SH-SY5Y (cell line): ENCODE measurements around the gene DYNC2H1.

ENCODE experiments used
- GATA2 ChIP-seq: IDR thresholded peaks from 2 replicates; pipeline ENCODE4 v1.6.1; 2011; ENCODE audit warnings: mild to moderate bottlenecking, low read depth, low read length
- GATA3 ChIP-seq: IDR thresholded peaks from 2 replicates; pipeline ENCODE4 v1.6.1; 2011; ENCODE audit warnings: low read depth, mild to moderate bottlenecking, low read length, moderate library complexity

DYNC2H1 gene

GRCh38 chr11:103281301-103281700 lies 172.1 kb downstream of the DYNC2H1 start:
- TF ChIP-seq GATA2 = no peak
- no peak for TF ChIP-seq GATA3

GRCh38 chr11:103284260-103284659 lies 175.0 kb downstream of the DYNC2H1 start:
- no peak for TF ChIP-seq GATA3
- no peak for TF ChIP-seq GATA2

- TF ChIP-seq GATA2 (no peak), GATA3 (no peak)
Observed at GRCh38 chr11:103294516-103294915, 185.3 kb downstream of the DYNC2H1 start.

- TF ChIP-seq GATA3 = no peak
- TF ChIP-seq GATA2 = no peak
Observed at GRCh38 chr11:103295704-103296103, 186.5 kb downstream of the DYNC2H1 start.

GRCh38 chr11:103297900-103298299 lies 188.7 kb downstream of the DYNC2H1 start:
- TF ChIP-seq GATA2 (no peak), GATA3 (no peak)

- TF ChIP-seq GATA3 = no peak
- TF ChIP-seq GATA2 = no peak
Observed at GRCh38 chr11:103315248-103315647, 206.0 kb downstream of the DYNC2H1 start.

GRCh38 chr11:103317118-103317517 lies 207.9 kb downstream of the DYNC2H1 start:
- TF ChIP-seq GATA2 = no peak
- TF ChIP-seq GATA3 = no peak

GRCh38 chr11:103322821-103323220 lies 213.6 kb downstream of the DYNC2H1 start:
- TF ChIP-seq GATA3 (no peak), GATA2 (no peak)

GRCh38 chr11:103325686-103326069 lies 216.5 kb downstream of the DYNC2H1 start:
- TF ChIP-seq GATA3 (no peak), GATA2 (no peak)

- TF ChIP-seq GATA2 (no peak), GATA3 (no peak)
Observed at GRCh38 chr11:103326070-103326794, 217.0 kb downstream of the DYNC2H1 start.

GRCh38 chr11:103327721-103328120 lies 218.5 kb downstream of the DYNC2H1 start:
- no peak for TF ChIP-seq GATA2
- TF ChIP-seq GATA3 = no peak

- TF ChIP-seq GATA2 (no peak), GATA3 (no peak)
Observed at GRCh38 chr11:103332409-103332808, 223.2 kb downstream of the DYNC2H1 start.

- TF ChIP-seq GATA2 = no peak
- no peak for TF ChIP-seq GATA3
Observed at GRCh38 chr11:103338621-103339484, 229.6 kb downstream of the DYNC2H1 start.

- TF ChIP-seq GATA3 (no peak), GATA2 (no peak)
Observed at GRCh38 chr11:103339485-103339857, 230.2 kb downstream of the DYNC2H1 start.

GRCh38 chr11:103340956-103341355 lies 231.7 kb downstream of the DYNC2H1 start:
- TF ChIP-seq GATA2 (no peak), GATA3 (no peak)
